Measurements from ENCODE around the gene CRTC1.

GRCh38 chr19:18760440-18761383 lies 77.2 kb downstream of the CRTC1 start:
- TF ChIP-seq, protein P1, sequence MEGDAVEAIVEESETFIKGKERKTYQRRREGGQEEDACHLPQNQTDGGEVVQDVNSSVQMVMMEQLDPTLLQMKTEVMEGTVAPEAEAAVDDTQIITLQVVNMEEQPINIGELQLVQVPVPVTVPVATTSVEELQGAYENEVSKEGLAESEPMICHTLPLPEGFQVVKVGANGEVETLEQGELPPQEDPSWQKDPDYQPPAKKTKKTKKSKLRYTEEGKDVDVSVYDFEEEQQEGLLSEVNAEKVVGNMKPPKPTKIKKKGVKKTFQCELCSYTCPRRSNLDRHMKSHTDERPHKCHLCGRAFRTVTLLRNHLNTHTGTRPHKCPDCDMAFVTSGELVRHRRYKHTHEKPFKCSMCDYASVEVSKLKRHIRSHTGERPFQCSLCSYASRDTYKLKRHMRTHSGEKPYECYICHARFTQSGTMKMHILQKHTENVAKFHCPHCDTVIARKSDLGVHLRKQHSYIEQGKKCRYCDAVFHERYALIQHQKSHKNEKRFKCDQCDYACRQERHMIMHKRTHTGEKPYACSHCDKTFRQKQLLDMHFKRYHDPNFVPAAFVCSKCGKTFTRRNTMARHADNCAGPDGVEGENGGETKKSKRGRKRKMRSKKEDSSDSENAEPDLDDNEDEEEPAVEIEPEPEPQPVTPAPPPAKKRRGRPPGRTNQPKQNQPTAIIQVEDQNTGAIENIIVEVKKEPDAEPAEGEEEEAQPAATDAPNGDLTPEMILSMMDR (IDR thresholded peaks at IDR 0.05): no peak
- no peak for TF ChIP-seq POLR2A (IDR thresholded peaks at IDR 0.05)
